Measurements from ENCODE around the gene SIGLEC14. TPM values are rescaled to one million over a fixed set of nuclear protein-coding genes. Genes with fewer than 3 reads are reported as not detected.
A peak's percentile ranks its signal among the peaks of the same experiment; 100 is the strongest.

The SIGLEC14 gene
- total and polyA plus RNA-seq, 12 donors, result 0.44 to 29.0 (median 8.7) TPM; not detected in 1

DNA sequence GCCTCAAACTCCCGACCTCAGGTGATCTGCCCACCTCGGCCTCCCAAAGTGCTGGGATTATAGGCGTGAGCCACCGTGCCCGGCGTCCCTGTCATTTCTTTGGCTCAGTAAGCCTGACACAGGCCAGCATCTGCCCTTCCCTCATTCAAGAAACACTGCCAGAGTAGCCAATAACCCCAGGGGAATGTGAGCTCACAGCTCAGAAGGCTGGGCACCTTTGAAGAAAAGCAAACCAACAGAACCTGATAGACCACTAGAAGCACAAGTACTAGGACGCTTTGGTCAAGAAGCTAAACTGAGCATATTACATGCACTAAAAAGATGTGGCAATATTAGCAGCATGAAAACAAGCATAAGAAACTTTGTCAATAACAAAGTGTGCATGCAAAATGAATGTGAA lies 30.6 kb downstream of the SIGLEC14 start:
- no peak for DNase-seq
- intact Hi-C loops (cut with DNase I), result no loop called here

DNA sequence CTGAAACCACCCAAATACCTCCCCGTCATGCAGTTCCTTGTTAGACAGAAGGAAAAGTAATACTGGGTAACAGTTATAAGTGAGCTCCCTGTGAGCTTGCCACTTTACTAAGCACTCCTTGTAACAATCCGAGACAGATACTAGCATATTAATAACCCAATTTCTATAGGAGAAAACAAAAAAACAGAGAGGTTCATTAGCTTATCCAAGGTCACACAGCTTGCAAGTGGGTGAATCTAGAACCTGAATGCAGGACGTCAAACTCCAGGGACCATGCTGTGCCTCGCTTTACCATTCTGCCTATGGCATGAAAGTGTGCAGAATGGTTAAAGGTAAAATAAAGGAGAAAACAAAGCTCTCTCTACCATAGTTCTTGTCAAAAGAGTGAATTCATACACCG lies 31.8 kb downstream of the SIGLEC14 start:
- TF ChIP-seq, protein P1, sequence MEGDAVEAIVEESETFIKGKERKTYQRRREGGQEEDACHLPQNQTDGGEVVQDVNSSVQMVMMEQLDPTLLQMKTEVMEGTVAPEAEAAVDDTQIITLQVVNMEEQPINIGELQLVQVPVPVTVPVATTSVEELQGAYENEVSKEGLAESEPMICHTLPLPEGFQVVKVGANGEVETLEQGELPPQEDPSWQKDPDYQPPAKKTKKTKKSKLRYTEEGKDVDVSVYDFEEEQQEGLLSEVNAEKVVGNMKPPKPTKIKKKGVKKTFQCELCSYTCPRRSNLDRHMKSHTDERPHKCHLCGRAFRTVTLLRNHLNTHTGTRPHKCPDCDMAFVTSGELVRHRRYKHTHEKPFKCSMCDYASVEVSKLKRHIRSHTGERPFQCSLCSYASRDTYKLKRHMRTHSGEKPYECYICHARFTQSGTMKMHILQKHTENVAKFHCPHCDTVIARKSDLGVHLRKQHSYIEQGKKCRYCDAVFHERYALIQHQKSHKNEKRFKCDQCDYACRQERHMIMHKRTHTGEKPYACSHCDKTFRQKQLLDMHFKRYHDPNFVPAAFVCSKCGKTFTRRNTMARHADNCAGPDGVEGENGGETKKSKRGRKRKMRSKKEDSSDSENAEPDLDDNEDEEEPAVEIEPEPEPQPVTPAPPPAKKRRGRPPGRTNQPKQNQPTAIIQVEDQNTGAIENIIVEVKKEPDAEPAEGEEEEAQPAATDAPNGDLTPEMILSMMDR (IDR thresholded peaks at IDR 0.05), result no peak
- TF ChIP-seq POLR2A (IDR thresholded peaks at IDR 0.05), result no peak
- DNase-seq, result no peak
- no peaks in the 10 kb centered on the region for H3K4me1 ChIP-seq (replicated peaks in 1 of 2)
- WGBS, 4 donors, result 49 to 71% (median 63%) methylated on average over 5 of the region's 5 CpGs
- no peaks in the 10 kb centered on the region for H3K36me3 ChIP-seq (replicated peaks in 1 of 2)
- H3K9me3 ChIP-seq (replicated peaks in 1 of 3), result no peaks in the 10 kb centered on the region
- H3K27ac ChIP-seq, result no peak overlapping the region
- H3K4me3 ChIP-seq, result no peak overlapping the region
- intact Hi-C loops (cut with DNase I), result no loop called here
- H3K27me3 ChIP-seq, result peaks cover 15% of the 10 kb centered on the region

More for the DNA sequence above, 30.6 kb downstream of the SIGLEC14 start:
- Histone ChIP-seq H3K27me3 (peaks cover 15% of the 10 kb centered on the region), H3K36me3 (replicated peaks in 1 of 2) (no peaks in the 10 kb centered on the region), H3K9me3 (replicated peaks in 1 of 3) (no peaks in the 10 kb centered on the region), H3K4me1 (replicated peaks in 1 of 2) (no peaks in the 10 kb centered on the region), H3K4me3 (no peak overlapping the region), H3K27ac (no peak overlapping the region)
- 70 to 88% (median 77%) methylated on average over 7 of the region's 7 CpGs for WGBS, 4 donors
- TF ChIP-seq, protein P1 (IDR thresholded peaks at IDR 0.05), result no peak
- TF ChIP-seq POLR2A (IDR thresholded peaks at IDR 0.05), result no peak

DNA sequence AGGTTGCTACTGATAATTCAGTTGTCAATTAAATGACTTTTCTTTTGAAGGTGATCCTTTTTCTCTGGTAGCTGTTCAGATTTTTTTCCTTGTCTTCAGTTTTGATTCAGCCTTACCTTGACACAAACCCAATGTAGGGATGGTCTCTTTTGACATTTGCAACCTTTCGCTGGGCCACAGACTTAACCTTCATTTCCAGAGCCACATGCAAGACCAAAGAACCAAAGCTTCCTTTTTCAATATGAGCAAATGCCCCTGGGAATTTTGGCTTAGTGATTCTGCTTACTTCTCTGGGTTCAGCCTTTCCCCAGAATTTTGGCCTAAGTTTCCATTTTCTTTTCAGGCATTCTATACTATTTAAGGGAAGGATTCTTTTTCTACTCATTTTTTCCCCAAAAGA lies 36.0 kb downstream of the SIGLEC14 start:
- Histone ChIP-seq H3K9me3 (replicated peaks in 1 of 3) (no peaks in the 10 kb centered on the region), H3K36me3 (replicated peaks in 1 of 2) (no peaks in the 10 kb centered on the region), H3K4me3 (no peak overlapping the region), H3K27me3 (peaks cover 15% of the 10 kb centered on the region), H3K27ac (no peak overlapping the region), H3K4me1 (replicated peaks in 1 of 2) (no peaks in the 10 kb centered on the region)
- DNase-seq, result no peak
- no peak for TF ChIP-seq POLR2A (IDR thresholded peaks at IDR 0.05)
- TF ChIP-seq, protein P1 (IDR thresholded peaks at IDR 0.05), result no peak
- intact Hi-C loops (cut with DNase I), result no loop called here
- WGBS, 4 donors, result 78 to 82% (median 80%) methylated on average over 1 of the region's 1 CpG

DNA sequence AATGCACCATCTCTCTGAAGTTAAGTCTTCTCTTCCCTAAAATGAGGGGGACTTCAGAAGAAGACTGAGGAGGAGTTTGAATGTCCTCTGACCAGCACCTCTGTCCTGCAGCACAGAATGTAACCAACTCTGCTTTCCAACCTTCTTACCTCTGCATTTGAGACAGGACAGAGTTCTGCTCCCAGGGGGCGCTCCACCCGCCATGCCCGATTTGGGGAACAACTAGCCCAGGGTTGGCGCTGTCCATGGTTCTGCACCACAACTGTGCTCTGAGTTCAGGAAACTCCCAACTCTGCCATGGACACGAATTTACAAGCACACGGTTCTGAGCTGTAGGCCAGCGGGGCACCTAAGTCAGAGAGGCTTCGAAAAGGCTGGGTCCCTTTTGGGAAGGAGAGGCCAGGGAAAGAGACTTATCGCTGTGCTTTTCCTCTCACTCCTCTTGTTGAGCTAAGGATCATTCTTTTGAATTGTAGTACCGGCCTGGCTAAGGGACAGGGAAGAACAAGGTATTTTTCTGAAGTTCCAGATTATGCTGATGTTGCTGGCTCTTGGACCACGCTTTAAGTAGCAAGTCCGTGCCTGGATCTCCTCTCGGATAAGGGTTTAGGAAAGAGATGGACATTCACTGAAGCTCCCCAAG lies 38.6 kb downstream of the SIGLEC14 start:
- H3K27ac ChIP-seq, result no peak overlapping the region
- no peaks in the 10 kb centered on the region for H3K9me3 ChIP-seq (replicated peaks in 1 of 3)
- H3K27me3 ChIP-seq, result peaks cover under 1% of the 10 kb centered on the region
- intact Hi-C loops (cut with DNase I), result no loop called here
- no peak overlapping the region for H3K4me3 ChIP-seq
- peak; percentile 64 to 90 (median 74) for DNase-seq
- TF ChIP-seq, protein P1 (IDR thresholded peaks at IDR 0.05), result peak; percentile 21 to 75 (median 48)
- TF ChIP-seq POLR2A (IDR thresholded peaks at IDR 0.05), result no peak
- no peaks in the 10 kb centered on the region for H3K4me1 ChIP-seq (replicated peaks in 1 of 2)
- WGBS, 4 donors, result 21 to 31% (median 23%) methylated on average over 12 to 13 of the region's 13 CpGs
- no peaks in the 10 kb centered on the region for H3K36me3 ChIP-seq (replicated peaks in 1 of 2)

All from adrenal gland (tissue), 12 donors.